NCI-H82 (cell line): ENCODE measurements around the gene C17orf58.
"Not testable (repeated sequence)": the region's sequence is repeated elsewhere in the genome, so short reads cannot be mapped to it uniquely, and the experiment has no call there.

Experiments
- DNase-seq: peaks from one replicate; lab custom pipeline; 2025; lab: John Stamatoyannopoulos, UW

Gene C17orf58

DNA sequence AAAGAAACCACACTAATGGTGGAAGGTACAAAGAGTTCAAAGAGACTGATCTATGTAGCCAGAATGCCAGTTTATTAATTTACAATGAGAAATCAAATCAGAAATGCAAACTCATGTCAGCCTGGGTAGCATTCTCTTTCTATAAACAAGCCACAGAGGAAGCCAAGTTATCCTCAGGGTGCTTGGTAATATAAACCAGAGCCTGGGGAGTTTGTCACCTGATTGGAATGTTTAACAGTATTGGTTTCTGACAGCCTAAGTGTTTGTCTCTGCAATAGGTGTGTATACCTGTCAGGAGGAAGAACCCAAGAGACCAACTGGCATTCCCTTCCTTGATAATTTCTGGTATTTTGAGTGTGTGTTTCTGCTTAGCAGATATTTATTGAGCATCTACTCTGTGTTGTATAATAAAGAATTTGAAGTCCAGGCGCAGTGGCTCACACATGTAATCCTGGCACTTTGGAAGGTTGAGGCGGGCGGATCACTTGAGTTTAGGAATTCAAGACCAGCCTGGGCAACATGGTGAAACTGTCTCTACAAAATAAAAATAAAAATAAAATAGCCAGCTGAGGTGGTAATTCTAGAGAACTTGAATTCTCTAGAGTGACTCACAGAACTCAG, 3.1 kb upstream of the C17orf58 start:
- no peak for DNase-seq

DNA sequence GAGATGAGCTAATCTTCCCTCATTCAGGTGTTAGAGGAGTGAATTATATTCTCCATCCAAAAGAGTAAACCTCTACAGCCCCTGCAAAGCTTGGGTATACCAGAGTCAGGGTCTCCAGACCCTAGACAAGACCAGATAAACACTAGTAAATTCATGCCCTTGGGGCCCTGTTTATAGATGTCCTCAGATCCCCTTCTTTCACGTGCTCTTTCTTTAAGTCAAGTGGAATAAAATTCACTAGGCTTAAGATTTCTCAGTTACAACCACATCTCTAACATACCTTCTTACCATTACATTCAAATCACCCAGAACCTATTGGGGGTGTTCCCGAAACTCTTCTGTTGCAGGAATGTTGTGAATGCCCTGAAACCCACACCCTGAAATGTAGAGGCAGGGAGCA, 2.2 kb upstream of the C17orf58 start:
- DNase-seq: no peak

DNA sequence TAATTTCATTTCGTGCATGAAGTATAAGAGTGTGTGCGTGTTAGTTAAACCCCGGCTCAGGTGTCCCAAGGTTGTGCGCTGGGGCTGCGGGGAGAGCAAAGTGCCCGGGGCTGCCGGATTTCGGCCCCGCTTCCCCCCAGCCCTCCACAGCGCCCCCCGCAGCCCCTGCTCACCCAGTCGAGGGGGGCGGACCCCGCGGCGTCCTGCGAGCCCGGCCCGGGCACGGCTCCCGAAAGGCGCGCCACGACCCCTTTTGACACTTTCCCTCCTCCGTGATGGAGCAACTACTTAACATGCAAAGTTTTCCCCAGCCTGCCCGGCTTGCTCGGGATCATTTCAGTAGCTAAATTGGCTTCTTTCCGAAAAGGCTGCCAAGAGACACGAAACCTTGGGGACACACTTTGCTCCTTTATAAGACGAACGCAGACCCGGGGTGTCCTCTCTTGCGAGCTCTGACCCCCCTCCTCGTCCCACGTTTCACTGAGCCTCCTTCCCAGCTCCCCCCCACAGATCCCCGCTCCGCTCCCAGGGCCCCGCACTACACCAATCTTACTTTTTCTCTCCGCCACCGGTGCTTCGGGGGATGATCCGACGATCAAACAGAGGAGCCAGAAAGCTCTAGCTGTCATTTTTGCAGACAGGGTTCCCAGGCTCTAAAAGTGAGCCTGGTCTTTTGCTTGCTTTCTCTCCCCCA, 552 bp downstream of the C17orf58 start:
- DNase-seq: peak; percentile 57

DNA sequence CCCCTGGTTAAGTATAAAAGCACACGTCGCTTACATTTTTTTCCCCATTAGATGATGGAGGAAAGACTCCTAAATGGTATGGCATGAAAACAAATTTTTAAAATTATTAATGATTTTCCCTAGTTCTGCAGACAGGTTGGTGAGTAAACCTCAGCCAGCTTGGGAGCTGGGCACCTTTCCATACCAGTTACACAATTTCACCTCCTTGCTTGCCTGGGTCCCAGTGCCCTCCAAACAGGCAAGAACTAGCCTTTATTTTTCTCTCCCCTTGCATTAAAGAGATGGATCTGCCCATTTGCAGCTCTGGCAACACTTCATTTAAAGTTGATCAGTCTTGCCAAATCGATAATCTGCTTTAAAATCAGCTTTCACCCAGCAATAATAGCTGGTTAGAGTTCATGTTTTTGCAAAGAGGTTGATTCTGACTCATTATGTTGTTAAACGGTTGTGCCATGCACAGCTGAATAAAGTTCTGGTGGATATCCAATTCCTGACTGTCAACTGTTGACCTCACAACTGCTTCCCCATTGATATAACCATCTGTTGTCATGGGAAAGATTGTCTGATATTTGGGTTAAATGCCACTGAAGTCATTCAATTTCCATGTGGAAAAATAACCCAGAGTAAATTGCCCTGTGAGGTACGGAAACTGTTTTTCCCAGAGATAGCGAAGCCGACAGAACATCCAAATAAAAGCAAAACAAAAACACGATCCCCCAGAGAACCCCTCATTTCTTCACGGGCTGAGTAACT, 1.3 kb downstream of the C17orf58 start:
- no peak for DNase-seq

DNA sequence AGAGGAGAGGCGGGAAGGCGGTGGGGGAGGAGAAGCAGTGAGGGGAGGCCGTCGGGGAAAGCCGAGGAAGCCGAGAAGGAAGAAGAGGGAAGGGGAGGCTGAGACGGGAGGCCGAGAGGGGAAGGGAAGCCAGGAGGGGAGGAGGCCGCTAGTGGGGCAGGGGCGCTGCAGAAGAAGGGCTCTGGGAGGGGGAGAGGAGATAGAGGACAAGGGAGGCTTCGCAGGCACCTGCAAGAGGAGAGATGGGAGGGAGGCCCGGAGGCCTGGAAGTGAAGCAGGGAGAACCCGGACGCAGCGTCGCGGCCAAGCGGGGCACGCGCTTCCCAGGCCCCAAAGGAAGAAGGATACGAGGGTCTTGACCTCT, 2.3 kb downstream of the C17orf58 start:
- DNase-seq: peak; percentile 78

DNA sequence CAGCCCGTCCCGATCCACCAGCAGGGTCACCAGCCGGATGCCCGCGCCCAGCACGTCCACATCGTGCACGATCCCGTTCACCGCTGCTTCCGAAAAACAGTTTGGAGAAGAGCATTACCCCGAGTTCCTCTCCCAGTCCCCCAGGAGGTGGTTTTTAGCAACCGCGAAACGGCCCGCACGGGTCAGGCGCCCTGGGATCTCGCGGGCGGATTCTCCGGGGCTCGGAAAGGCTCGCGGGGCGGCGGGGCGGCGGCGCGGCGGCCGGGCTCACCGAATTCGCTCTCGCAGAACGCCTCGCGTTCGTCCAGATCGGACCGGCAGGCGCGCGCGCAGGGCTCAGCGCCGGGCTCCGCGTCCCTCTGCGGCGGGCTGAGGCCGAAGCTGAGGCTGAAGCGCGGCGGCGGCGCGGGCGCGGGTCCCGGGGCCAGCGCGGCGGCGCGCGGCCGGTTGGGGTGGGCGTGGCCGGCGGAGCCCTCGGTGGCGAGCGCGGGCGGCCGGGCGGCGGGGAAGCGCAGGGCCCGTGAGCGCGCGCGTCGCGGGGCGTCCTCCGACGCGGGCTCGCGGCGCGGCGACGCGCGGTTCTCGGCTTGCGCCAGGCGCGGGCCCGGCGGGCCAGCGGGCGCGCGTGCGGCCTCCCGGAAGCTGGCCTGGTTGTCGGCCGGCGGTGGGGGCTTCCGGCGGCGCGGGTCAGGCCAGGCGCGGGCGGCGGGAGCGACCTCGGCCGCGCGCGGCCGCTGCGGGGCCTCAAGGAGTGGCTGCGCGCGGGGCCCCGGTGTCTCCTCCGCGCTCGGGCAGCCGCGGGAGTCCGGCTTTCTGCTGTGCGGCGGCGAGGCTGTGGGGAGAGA, 2.9 kb downstream of the C17orf58 start:
- peak; percentile 89 for DNase-seq

DNA sequence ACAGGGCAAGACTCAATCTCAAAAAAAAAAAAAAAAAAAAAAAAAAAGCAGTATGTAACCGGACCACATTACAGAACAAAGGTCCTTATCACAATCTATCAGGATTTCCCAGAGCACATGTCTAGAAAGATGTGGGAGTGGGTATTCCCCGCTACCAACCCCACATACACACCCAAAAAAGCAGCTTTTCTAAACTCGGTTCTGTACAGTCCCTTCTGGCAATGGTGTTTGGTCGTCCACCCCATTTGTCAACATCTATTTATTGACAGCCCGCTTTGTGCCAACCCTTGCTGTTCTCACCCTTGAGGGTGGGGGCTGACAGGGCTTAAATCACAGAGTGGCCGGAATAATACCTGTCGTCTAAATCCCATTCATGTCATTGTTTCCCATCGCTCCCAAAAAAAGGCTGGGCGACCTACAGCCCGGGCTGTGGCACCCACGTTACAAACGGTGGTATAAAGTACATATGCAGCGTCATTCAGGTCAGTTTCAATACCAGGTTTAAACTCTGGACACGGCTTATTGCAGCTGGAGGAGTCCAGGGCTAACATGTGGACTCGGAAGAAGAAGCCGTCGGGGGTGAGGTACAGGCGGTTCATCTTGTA, 3.6 kb downstream of the C17orf58 start:
- DNase-seq: peak; percentile 56

DNA sequence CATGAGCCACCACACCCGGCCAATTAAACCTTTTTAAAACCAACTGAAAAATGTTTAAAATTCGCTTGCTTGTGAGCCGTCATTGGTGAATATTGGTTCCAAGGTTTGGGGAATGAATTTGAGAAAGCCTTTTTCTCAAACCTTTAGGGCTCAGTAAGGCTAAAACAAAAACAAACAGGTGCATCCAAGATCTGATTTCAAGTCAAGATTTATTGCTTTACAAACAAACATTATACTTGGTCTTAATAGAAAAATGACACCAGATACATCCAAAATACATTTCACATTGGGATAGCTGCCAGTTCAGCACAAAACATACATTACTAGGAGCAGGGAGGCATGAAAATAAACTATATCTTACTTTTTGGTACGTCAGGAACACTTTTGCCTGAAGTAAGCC, 5.4 kb downstream of the C17orf58 start:
- no peak for DNase-seq

DNA sequence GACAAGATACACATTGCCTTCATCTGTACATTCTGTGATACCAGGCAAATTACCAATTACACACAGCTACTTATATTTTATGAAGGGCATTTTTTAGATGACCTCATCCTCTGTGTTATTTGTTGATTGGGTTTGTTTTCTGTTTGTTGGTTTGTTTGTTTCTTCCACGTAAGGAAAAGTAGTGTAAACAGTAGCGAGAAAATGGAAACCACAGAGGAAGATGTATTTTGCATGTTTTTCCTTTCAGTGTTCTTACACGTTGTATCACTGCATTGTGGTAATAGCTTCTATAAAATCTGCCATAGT, 12.9 kb downstream of the C17orf58 start:
- DNase-seq: no peak

DNA sequence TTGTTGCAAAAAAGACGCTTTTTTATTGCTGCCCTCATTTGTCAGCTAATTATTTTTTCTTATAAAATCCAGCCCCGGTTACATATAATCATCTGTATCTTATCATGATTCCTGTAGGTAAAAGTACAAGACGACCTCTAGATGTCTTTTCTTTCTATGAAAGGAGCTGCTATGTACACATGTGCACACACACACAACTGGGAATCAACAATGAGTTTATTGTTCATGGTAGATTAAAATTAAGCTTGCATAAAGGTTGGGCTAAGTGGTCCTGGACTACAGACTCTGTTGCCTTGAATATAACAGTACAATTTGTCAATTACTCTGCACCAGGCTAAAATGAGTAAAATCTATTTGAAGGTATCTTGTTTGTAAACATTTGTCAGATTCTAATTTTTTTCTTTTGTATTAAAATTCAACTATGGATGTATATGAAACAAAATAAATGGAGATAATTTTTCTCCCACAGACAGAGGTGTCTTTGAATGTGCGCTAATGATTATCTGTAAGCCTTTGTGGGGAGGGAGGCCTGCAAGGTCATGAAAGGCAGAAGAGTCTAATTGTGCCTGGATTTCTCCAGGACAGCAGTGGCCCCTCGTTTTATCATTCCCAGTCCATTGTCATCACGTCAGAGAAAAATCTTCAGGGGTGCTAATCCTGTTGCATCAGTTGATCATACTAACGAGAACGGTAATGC, 13.4 kb downstream of the C17orf58 start:
- peak; percentile 21 for DNase-seq

DNA sequence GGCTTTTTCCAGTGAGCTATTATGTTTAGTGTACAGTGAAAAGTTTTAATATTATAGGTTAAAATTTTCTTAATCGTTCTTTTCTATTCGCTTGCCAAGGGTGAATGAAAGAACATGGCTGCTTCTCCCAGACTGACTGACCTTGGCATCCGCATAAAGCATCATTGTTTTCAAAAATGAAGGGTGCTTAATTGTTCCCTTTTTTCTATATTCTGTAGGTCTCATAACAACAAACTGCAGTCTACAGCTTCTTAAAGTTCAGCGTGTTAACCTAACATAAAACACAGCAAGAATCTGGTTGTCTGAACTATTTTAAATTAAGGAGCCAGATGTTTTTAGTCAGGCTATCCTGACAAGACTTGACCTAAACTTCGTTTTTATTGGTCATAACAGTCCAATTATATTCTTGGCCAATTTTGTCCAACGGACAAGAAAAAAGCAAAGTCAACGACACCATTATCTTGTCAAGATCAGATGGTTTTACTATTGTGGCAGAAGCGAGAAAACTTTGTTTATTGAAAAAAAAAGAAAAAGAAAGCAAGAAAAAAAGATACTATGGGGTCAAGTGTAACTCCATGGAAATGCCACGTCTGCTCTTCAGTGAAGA, 14.1 kb downstream of the C17orf58 start:
- no peak for DNase-seq

DNA sequence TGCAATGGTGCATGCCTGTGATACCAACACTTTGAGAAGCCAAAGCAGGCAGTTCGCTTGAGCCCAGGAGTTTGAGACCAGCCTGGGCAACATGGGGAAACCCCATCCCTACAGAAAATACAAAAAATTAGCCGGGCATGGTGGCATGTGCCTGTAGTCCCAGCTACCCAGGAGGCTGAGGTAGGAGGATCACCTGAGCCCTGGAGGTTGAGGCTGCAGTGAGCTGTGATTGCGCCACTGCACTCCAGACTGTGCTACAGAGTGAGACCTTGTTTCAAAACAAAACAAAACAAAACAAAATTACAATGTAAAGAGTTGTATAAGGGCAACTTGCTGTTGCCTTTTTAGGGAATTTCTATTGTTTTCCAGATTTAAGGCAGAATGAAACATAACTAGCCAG, 15.4 kb downstream of the C17orf58 start:
- not testable (repeated sequence) for DNase-seq

DNA sequence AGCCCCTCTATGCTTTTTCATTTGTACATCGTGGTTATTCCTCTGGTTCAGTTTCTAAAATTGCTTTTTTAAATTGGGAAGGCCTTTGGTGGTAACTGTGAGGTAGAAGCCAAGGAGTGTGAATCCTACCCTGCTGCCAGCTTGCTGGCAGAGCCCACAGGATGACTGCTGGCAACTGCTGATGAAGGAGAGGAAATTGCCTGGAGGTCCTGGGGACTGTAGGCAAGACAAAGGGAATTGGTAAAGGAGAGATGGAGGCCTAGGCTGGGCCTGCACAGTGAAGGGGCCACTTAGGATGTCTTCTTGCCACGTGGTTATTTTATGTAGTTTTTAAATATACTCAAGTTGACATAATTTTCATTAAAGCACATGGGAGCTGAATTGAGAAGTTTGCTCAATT, 15.8 kb downstream of the C17orf58 start:
- no peak for DNase-seq

DNA sequence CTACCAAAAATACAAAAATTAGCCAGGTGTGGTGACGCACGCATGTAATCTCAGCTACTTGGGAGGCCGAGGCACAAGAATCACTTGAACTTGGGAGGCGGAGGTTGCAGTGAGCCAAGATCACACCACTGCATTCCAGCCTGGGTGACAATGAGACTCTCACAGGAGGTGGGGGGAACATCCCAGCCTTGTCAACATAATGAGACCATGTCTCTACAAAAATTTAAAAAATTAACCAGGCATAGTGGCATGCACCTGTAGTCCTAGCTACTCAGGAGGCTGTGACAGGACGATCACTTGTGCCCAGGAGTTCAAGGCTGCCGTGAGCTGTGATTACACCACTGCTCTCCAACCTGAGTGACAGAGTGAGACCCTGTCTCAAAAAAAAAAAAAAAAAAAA, 20.0 kb downstream of the C17orf58 start:
- not testable (repeated sequence) for DNase-seq

DNA sequence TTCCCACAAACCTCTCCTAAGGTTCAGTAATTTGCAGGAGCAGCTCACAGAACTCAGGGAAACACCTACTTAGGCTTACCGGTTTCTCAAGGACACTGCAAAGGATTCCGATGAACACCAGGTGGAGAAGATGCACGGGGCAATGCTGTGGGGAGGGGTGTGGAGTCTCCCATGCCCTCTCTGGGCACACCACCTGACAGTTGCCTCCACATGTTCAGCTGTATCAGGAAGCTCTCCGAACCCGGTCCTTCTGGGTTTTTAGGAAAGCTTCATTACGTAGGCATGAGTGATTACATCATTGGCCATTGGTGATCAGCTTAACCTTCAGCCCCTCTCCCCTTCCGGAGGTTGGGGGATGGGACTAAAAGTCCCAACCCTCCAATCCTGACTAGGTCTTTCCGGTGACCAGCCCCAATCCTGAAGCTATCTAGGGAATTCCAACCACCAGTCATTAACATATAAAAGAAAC, 21.6 kb downstream of the C17orf58 start:
- DNase-seq: no peak

DNA sequence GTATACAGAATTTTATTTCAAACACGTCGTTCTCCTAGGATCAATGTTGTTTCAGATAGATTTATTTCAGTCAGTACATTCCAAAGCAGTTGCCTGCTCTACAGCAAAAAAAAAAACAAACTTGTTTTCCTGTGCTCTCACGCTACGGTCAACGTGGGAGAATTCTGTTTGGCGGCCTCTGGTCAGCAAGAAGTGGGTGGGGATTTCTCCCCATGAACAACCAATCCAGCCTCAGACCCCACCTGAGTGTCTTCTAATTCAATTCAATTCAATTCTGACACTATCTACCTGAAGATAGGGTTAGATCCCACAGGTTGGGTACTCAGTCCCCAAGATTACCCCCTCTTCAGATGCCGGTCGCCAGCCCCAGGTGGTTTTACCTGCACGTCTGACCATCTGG, 22.1 kb downstream of the C17orf58 start:
- DNase-seq: no peak

DNA sequence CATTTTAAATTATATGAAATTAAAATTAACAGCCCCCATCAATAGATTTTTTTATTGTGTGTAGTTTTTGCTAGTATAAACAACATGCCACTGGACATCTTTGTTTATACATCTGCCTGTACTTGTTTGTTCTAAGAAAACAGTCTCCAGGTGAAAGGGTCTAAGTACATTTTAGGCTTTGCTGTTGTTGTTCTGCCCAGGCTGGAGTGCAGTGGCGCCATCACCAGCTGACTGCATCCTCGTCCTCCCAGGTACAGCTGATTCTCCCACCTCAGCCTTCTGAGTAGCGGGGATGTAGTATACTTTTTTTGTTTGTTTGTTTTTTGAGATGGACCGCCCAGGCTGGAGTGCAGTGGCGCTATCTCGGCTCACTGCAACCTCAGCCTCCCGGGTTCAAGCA, 25.5 kb downstream of the C17orf58 start:
- no peak for DNase-seq

DNA sequence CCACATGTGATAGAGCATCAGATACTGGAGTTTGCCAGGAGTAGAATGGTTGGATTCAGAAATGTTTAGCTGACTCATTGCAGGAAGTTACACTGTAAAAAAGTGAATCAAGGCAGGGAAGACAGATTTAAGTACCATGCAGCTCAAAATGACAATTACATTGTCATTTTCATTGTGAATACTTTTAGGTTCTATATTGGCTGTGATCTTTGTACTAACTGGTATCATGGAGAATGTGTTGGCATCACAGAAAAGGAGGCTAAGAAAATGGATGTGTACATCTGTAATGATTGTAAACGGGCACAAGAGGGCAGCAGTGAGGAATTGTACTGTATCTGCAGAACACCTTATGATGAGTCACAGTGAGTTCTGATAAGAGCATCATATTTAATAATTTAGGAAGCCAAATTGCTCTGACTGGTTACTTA, 33.1 kb downstream of the C17orf58 start:
- peak; percentile 88 for DNase-seq

DNA sequence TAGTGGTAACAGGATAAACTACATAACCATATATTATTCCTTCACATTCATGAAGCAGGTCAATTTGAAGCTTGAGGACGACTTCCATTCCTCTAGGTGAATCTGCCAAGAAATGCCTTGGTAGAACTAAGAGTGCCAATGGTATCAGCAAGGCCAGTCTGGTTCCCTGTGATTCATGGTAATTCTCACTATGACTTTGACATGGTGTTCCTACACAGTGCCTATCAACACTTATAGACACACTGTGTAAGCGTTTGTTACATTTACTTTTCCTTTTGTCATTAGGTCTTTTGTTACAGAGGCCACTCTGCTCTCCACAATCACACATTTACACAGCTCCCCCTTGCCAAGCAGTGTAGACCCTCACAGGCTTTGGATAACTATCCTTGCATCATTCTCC, 34.1 kb downstream of the C17orf58 start:
- not testable (repeated sequence) for DNase-seq

DNA sequence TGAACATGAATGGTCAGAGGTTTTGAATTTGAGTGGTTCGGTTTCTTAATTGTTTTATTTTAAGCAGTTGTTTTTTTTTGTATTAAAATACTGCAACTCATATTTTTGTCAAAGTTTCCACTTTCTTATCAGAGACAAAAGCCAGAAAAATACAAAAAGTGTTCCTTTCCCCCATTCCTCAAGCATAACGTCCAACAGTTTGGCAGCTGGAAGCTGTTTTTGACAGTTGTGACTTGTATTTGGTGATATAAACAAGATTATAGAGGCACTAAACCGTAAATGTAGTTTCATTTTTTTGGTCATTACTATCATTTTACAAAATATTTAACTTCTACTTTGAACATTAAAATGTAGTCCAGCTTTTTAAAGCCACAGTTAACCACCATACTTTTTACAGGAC, 36.0 kb downstream of the C17orf58 start:
- DNase-seq: not testable (repeated sequence)

DNA sequence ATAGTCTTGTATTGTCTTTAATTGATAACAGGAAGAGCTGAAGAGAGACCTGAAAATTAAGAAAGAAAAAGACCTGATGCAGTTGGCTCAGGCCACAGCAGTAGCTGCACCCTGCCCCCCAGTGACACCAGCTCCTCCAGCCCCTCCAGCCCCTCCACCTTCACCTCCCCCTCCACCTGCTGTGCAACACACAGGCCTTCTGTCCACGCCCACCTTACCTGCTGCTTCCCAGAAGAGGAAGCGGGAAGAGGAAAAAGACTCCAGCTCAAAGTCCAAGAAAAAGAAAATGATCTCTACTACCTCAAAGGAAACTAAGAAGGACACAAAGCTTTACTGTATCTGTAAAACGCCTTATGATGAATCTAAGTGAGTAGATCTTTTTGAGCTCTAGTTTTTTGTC, 36.8 kb downstream of the C17orf58 start:
- DNase-seq: no peak
